HepG2 (cell line): ENCODE measurements around the gene TMEM231. TPM values are rescaled to one million over a fixed set of nuclear protein-coding genes. Genes with fewer than 3 reads are reported as not detected.
A peak's percentile ranks its signal among the peaks of the same experiment; 100 is the strongest.

Experiments
- CCDC6 ChIP-seq: sonication (generic); formaldehyde crosslinking; IDR thresholded peaks from 2 replicates; pipeline ENCODE4 v1.8.1; 2022; ENCODE audit warnings: mild to moderate bottlenecking, missing genetic modification reagents, moderate library complexity
- GZF1 ChIP-seq: sonication (generic); formaldehyde crosslinking; IDR thresholded peaks from 2 replicates; pipeline ENCODE4 v1.5.1; 2020; ENCODE audit warnings: mild to moderate bottlenecking, missing genetic modification reagents
- NFKBIZ ChIP-seq: IDR thresholded peaks from 2 replicates; pipeline ENCODE4 v1.6.1; 2018; ENCODE audit warnings: missing genetic modification reagents, missing compliant biosample characterization
- POLR2G ChIP-seq: fragments of 200-400 bp; formaldehyde crosslinking; IDR thresholded peaks from 2 replicates; pipeline ENCODE4 v1.6.1; 2018; ENCODE audit warnings: mild to moderate bottlenecking, low read depth, low read length, moderate library complexity
- PTBP1 ChIP-seq: fragments of 200-400 bp; formaldehyde crosslinking; IDR thresholded peaks from 2 replicates; pipeline ENCODE4 v1.6.1; 2018; ENCODE audit warnings: low read length, low read depth; ENCODE audit not compliant: poor library complexity, severe bottlenecking
- SP1 ChIP-seq, 2 experiments: fragments of 450-650 bp in 1 of 2; sonication (generic) in 1 of 2; formaldehyde crosslinking in 1 of 2; IDR thresholded peaks; 2 replicates each; pipeline versions ENCODE4 v1.4.0 to v1.6.1; 2016 to 2020; ENCODE audit warnings: missing genetic modification reagents in 1 of 2
- SP5 ChIP-seq: IDR thresholded peaks from 2 replicates; pipeline ENCODE4 v1.6.1; 2016; ENCODE audit warnings: low read depth, borderline replicate concordance
- TBX2 ChIP-seq: sonication (generic); formaldehyde crosslinking; IDR thresholded peaks from 2 replicates; pipeline ENCODE4 v1.5.0; 2020; ENCODE audit warnings: missing genetic modification reagents, mild to moderate bottlenecking, borderline replicate concordance
- TCF7L2 ChIP-seq: IDR thresholded peaks from 2 replicates; pipeline ENCODE4 v1.6.1; 2011; ENCODE audit warnings: mild to moderate bottlenecking, low read depth, low read length, moderate library complexity
- YEATS4 ChIP-seq: sonication (generic); formaldehyde crosslinking; IDR thresholded peaks from 2 replicates; pipeline ENCODE4 v1.4.0; 2020; ENCODE audit warnings: missing genetic modification reagents, borderline replicate concordance
- ZMYM4 ChIP-seq: sonication (generic); formaldehyde crosslinking; IDR thresholded peaks from 2 replicates; pipeline ENCODE4 v1.8.1; 2023; ENCODE audit warnings: mild to moderate bottlenecking, missing genetic modification reagents
- ZNF382 ChIP-seq: sonication (generic); formaldehyde crosslinking; IDR thresholded peaks from 2 replicates; pipeline ENCODE4 v1.5.0; 2020; ENCODE audit warnings: missing genetic modification reagents, mild to moderate bottlenecking, borderline replicate concordance
- ZNF652 ChIP-seq: IDR thresholded peaks from 2 replicates; pipeline ENCODE4 v1.6.1; 2016; ENCODE audit warnings: low read depth, borderline replicate concordance
- polyA plus RNA-seq, 8 experiments: library from polyadenylated mRNA; depleted of rRNA in 3 of 8; stranded (reverse) in 7 of 8; unstranded in 1 of 8; fragments of >200 nt; fragmentation: Illumina TruSeq in 4 of 8; extraction: Trizol in 4 of 8; gene quantifications; 2 replicates each; pipeline versions ENCODE4 v1.2.1 to v1.2.3, GENCODE V29; 2011 to 2016; ENCODE audit warnings: low read depth in 4 of 8, missing spikeins in 1 of 8, mixed read lengths in 1 of 8; ENCODE audit not compliant: insufficient read depth in 1 of 8
- total RNA-seq, 5 experiments: library from RNA; depleted of rRNA; stranded (reverse); fragments of >200 nt; fragmentation: Illumina TruSeq; extraction: Trizol; gene quantifications; 2 replicates each; pipeline ENCODE4 v1.2.3, GENCODE V29; 2016; ENCODE audit warnings: low read depth in 1 of 5
- TF ChIP-seq, protein P1 (sequence below): sonication (generic); formaldehyde crosslinking; IDR thresholded peaks from 2 replicates; pipeline ENCODE4 v1.5.0; 2020; ENCODE audit warnings: mild to moderate bottlenecking, missing genetic modification reagents, borderline replicate concordance
- TF ChIP-seq, protein P2 (sequence below): IDR thresholded peaks from 2 replicates; pipeline ENCODE4 v1.6.1; 2018; ENCODE audit warnings: missing genetic modification reagents
- TF ChIP-seq, protein P3 (sequence below): sonication (generic); formaldehyde crosslinking; IDR thresholded peaks from 2 replicates; pipeline ENCODE4 v1.4.0; 2020; ENCODE audit warnings: mild to moderate bottlenecking, missing genetic modification reagents
- TF ChIP-seq, protein P4 (sequence below): sonication (generic); formaldehyde crosslinking; IDR thresholded peaks from 2 replicates; pipeline ENCODE4 v1.8.1; 2023; ENCODE audit warnings: mild to moderate bottlenecking, moderate library complexity, missing genetic modification reagents
- TF ChIP-seq, protein P5 (sequence below): sonication (generic); formaldehyde crosslinking; conservative IDR thresholded peaks from 2 replicates; pipeline ENCODE4 v1.4.0; 2020; ENCODE audit warnings: missing genetic modification reagents

Gene TMEM231
- total and polyA plus RNA-seq, 2 of the 13 experiments (the other 11 are each of a cell fraction or from before 2014, with no cell fraction given), result 3.5 to 7.4 TPM

DNA sequence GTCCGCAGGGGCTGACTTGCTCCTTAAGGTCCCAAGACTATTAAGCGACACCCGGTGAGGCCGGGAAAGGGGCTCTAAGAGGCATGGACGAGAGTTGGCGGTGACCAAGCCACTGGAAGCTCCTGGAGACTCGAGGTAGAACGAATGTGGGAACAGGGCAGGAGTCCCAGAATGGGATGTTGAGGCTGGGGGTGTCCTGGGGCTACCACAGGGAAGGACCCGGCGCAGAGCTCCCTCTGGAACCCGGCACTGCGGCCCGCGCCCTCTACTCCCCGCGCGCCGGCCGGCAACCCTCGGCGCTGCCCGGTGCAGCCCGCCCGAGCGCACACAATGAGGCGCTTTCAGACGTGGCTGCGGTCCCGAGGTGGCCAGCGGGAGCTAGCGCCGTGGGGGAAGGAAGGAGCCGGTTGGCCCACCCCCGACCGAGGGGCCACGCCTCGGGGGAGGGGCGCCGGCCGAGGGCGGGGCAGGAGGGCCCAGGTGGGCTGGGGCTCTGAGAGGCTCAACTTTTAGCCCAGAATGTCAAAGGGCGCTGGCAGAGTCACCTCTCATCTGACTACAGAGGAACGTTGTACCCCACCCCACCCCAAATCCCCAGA, 60.9 kb downstream of the TMEM231 start, which contains the start of gene CHST6 (continued):
- TF ChIP-seq, protein P1, sequence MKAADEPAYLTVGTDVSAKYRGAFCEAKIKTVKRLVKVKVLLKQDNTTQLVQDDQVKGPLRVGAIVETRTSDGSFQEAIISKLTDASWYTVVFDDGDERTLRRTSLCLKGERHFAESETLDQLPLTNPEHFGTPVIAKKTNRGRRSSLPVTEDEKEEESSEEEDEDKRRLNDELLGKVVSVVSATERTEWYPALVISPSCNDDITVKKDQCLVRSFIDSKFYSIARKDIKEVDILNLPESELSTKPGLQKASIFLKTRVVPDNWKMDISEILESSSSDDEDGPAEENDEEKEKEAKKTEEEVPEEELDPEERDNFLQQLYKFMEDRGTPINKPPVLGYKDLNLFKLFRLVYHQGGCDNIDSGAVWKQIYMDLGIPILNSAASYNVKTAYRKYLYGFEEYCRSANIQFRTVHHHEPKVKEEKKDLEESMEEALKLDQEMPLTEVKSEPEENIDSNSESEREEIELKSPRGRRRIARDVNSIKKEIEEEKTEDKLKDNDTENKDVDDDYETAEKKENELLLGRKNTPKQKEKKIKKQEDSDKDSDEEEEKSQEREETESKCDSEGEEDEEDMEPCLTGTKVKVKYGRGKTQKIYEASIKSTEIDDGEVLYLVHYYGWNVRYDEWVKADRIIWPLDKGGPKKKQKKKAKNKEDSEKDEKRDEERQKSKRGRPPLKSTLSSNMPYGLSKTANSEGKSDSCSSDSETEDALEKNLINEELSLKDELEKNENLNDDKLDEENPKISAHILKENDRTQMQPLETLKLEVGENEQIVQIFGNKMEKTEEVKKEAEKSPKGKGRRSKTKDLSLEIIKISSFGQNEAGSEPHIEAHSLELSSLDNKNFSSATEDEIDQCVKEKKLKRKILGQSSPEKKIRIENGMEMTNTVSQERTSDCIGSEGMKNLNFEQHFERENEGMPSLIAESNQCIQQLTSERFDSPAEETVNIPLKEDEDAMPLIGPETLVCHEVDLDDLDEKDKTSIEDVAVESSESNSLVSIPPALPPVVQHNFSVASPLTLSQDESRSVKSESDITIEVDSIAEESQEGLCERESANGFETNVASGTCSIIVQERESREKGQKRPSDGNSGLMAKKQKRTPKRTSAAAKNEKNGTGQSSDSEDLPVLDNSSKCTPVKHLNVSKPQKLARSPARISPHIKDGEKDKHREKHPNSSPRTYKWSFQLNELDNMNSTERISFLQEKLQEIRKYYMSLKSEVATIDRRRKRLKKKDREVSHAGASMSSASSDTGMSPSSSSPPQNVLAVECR, result peak; percentile 46; the same call in 1 of the 2 replicates
- TF ChIP-seq, protein P2, sequence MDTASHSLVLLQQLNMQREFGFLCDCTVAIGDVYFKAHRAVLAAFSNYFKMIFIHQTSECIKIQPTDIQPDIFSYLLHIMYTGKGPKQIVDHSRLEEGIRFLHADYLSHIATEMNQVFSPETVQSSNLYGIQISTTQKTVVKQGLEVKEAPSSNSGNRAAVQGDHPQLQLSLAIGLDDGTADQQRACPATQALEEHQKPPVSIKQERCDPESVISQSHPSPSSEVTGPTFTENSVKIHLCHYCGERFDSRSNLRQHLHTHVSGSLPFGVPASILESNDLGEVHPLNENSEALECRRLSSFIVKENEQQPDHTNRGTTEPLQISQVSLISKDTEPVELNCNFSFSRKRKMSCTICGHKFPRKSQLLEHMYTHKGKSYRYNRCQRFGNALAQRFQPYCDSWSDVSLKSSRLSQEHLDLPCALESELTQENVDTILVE (CRISPR knock-in tag), result no peak
- TF ChIP-seq TBX2 (peak; percentile 27; the same call in 1 of the 2 replicates), ZNF382 (no peak), GZF1 (CRISPR knock-in tag) (no peak), YEATS4 (CRISPR knock-in tag) (peak; percentile 23; the same call in 1 of the 2 replicates), CCDC6 (CRISPR knock-in tag) (peak; percentile 59), NFKBIZ (CRISPR knock-in tag) (no peak), POLR2G (0 out of 2 replicates have a peak, but pooled peaks have one; percentile 35), PTBP1 (peak; percentile 39), SP1 (IDR thresholded peaks at IDR 0.05) (no peak), SP1 (CRISPR knock-in tag; IDR thresholded peaks at IDR 0.05) (0 out of 2 replicates have a peak, but pooled peaks have one; percentile 18), SP5 (peak; percentile 38; the same call in 1 of the 2 replicates), ZMYM4 (peak; percentile 43; the same call in 1 of the 2 replicates), TCF7L2 (no peak), ZNF652 (CRISPR knock-in tag) (no peak)
- TF ChIP-seq, protein P3, sequence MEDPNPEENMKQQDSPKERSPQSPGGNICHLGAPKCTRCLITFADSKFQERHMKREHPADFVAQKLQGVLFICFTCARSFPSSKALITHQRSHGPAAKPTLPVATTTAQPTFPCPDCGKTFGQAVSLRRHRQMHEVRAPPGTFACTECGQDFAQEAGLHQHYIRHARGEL (CRISPR knock-in tag), result no peak
- TF ChIP-seq, protein P4, sequence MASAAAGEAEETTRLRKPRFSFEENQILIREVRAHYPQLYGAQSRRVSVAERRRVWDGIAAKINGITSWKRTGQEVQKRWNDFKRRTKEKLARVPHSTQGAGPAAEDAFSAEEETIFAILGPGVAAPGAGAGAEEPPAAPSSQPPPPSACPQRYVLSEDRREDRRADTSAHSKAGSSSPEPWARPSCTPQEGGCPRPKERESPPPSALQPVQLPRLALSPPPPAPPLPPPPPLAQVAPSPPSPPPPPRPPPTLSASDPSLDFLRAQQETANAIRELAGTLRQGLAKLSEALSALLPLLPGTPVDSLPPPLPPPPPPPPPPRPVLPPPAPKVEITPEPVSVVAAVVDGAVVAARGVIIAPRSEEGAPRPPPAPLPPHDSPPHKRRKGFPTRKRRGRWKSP (CRISPR knock-in tag), result peak; percentile 94
- TF ChIP-seq, protein P5, sequence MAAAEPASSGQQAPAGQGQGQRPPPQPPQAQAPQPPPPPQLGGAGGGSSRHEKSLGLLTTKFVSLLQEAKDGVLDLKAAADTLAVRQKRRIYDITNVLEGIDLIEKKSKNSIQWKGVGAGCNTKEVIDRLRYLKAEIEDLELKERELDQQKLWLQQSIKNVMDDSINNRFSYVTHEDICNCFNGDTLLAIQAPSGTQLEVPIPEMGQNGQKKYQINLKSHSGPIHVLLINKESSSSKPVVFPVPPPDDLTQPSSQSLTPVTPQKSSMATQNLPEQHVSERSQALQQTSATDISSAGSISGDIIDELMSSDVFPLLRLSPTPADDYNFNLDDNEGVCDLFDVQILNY, result no peak
